Measurements from ENCODE around the gene NLGN1.
A peak's percentile ranks its signal among the peaks of the same experiment; 100 is the strongest.

DNA sequence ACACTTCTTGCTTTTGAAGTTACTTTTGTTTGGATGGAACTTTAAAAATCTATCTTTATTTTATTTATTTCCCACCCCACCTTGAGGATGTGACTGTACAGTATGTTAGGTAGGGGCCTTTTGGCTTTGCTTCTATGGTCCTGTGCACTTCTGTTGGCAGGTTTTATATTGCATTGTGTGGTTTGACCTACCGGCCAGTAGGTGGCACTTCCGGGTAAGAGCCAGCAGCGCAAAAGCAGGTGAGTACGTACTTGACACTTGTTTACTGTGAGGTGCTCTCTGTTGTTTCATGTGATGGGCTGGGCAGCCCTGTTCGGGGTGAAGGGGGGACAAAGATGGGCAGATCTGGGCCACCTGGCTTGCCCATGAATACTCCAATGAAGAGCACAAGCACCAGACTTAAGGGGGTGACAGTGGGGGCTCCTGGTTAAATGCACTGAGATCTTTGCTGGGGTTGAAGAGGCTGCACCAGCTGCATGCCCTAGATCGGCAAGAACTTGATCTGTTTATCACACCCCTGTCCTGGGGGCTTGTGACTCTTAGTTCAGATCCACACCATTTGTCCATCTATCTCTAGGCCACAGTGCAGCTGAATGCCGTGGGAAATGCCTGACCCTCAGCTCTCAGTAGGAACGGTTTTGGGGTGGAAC lies 131.6 kb downstream of the NLGN1 start:
- TF ChIP-seq, protein P1, sequence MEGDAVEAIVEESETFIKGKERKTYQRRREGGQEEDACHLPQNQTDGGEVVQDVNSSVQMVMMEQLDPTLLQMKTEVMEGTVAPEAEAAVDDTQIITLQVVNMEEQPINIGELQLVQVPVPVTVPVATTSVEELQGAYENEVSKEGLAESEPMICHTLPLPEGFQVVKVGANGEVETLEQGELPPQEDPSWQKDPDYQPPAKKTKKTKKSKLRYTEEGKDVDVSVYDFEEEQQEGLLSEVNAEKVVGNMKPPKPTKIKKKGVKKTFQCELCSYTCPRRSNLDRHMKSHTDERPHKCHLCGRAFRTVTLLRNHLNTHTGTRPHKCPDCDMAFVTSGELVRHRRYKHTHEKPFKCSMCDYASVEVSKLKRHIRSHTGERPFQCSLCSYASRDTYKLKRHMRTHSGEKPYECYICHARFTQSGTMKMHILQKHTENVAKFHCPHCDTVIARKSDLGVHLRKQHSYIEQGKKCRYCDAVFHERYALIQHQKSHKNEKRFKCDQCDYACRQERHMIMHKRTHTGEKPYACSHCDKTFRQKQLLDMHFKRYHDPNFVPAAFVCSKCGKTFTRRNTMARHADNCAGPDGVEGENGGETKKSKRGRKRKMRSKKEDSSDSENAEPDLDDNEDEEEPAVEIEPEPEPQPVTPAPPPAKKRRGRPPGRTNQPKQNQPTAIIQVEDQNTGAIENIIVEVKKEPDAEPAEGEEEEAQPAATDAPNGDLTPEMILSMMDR (IDR thresholded peaks at IDR 0.05), result peak in 2 of 6 experiments; percentile 10 to 19
- TF ChIP-seq POLR2A (IDR thresholded peaks at IDR 0.05), result no peak
